ENCODE measurements around the gene LRRC31. TPM values are rescaled to one million over a fixed set of nuclear protein-coding genes. Genes with fewer than 3 reads are reported as not detected.

Gene LRRC31
- not detected for total RNA-seq

- Histone ChIP-seq H3K4me1 (ENCODE audit: insufficient read depth, low read length) (peaks cover 26% of the 10 kb centered on the region), H3K4me3 (ENCODE audit: low read length) (no peak within 1 kb of the TSS), H3K9me3 (ENCODE audit: low read depth, low read length) (no peaks in the 10 kb centered on the region), H3K27me3 (ENCODE audit: insufficient read depth, low read length) (no peaks in the 10 kb centered on the region)
Measured at GRCh38 chr3:169869484-169870220, at the start of gene LRRC31. Gene LRRC31 (minus strand): TSS chr3:169869935. CDS start chr3:169869807, 128 bp downstream.

- no peak overlapping the region for H3K4me3 ChIP-seq (ENCODE audit: low read length)
- H3K9me3 ChIP-seq (ENCODE audit: low read depth, low read length), result no peaks in the 10 kb centered on the region
- no peaks in the 10 kb centered on the region for H3K27me3 ChIP-seq (ENCODE audit: insufficient read depth, low read length)
- no peaks in the 10 kb centered on the region for H3K4me1 ChIP-seq (ENCODE audit: insufficient read depth, low read length)
Measured at GRCh38 chr3:169914321-169914720, 44.6 kb upstream of the LRRC31 start.

- no peak overlapping the region for H3K4me3 ChIP-seq (ENCODE audit: low read length)
- no peaks in the 10 kb centered on the region for H3K27me3 ChIP-seq (ENCODE audit: insufficient read depth, low read length)
- H3K9me3 ChIP-seq (ENCODE audit: low read depth, low read length), result no peaks in the 10 kb centered on the region
- H3K4me1 ChIP-seq (ENCODE audit: insufficient read depth, low read length), result no peaks in the 10 kb centered on the region
Measured at GRCh38 chr3:169913323-169913722, 43.6 kb upstream of the LRRC31 start.

GRCh38 chr3:169911272-169911671 is 41.5 kb upstream of the LRRC31 start, which contains the start of gene SAMD7:
Gene SAMD7 (plus strand): TSS chr3:169911572. CDS start chr3:169919499, 7,927 bp downstream.
- Histone ChIP-seq H3K27me3 (ENCODE audit: insufficient read depth, low read length) (no peaks in the 10 kb centered on the region), H3K4me1 (ENCODE audit: insufficient read depth, low read length) (no peaks in the 10 kb centered on the region), H3K9me3 (ENCODE audit: low read depth, low read length) (no peaks in the 10 kb centered on the region), H3K4me3 (ENCODE audit: low read length) (no peak within 1 kb of the TSS)

- Histone ChIP-seq H3K4me3 (ENCODE audit: low read length) (no peak overlapping the region), H3K27me3 (ENCODE audit: insufficient read depth, low read length) (no peaks in the 10 kb centered on the region), H3K9me3 (ENCODE audit: low read depth, low read length) (no peaks in the 10 kb centered on the region), H3K4me1 (ENCODE audit: insufficient read depth, low read length) (no peaks in the 10 kb centered on the region)
Measured at GRCh38 chr3:169907944-169908343, 38.2 kb upstream of the LRRC31 start.

- no peaks in the 10 kb centered on the region for H3K9me3 ChIP-seq (ENCODE audit: low read depth, low read length)
- H3K27me3 ChIP-seq (ENCODE audit: insufficient read depth, low read length), result no peaks in the 10 kb centered on the region
- no peaks in the 10 kb centered on the region for H3K4me1 ChIP-seq (ENCODE audit: insufficient read depth, low read length)
- no peak overlapping the region for H3K4me3 ChIP-seq (ENCODE audit: low read length)
Measured at GRCh38 chr3:169907476-169907875, 37.7 kb upstream of the LRRC31 start.

- H3K27me3 ChIP-seq (ENCODE audit: insufficient read depth, low read length), result no peaks in the 10 kb centered on the region
- no peak overlapping the region for H3K4me3 ChIP-seq (ENCODE audit: low read length)
- H3K9me3 ChIP-seq (ENCODE audit: low read depth, low read length), result peaks cover 21% of the 10 kb centered on the region
- H3K4me1 ChIP-seq (ENCODE audit: insufficient read depth, low read length), result no peaks in the 10 kb centered on the region
Measured at GRCh38 chr3:169905404-169905803, 35.7 kb upstream of the LRRC31 start.

GRCh38 chr3:169901453-169901852 is 31.7 kb upstream of the LRRC31 start:
- Histone ChIP-seq H3K4me3 (ENCODE audit: low read length) (no peak overlapping the region), H3K9me3 (ENCODE audit: low read depth, low read length) (peaks cover 22% of the 10 kb centered on the region), H3K27me3 (ENCODE audit: insufficient read depth, low read length) (no peaks in the 10 kb centered on the region), H3K4me1 (ENCODE audit: insufficient read depth, low read length) (no peaks in the 10 kb centered on the region)

- peaks cover 20% of the 10 kb centered on the region for H3K9me3 ChIP-seq (ENCODE audit: low read depth, low read length)
- H3K4me1 ChIP-seq (ENCODE audit: insufficient read depth, low read length), result no peaks in the 10 kb centered on the region
- no peaks in the 10 kb centered on the region for H3K27me3 ChIP-seq (ENCODE audit: insufficient read depth, low read length)
- H3K4me3 ChIP-seq (ENCODE audit: low read length), result no peak overlapping the region
Measured at GRCh38 chr3:169897284-169897683, 27.5 kb upstream of the LRRC31 start.

- Histone ChIP-seq H3K4me1 (ENCODE audit: insufficient read depth, low read length) (no peaks in the 10 kb centered on the region), H3K27me3 (ENCODE audit: insufficient read depth, low read length) (no peaks in the 10 kb centered on the region), H3K4me3 (ENCODE audit: low read length) (no peak overlapping the region), H3K9me3 (ENCODE audit: low read depth, low read length) (no peaks in the 10 kb centered on the region)
Measured at GRCh38 chr3:169895072-169895471, 25.3 kb upstream of the LRRC31 start.

- Histone ChIP-seq H3K4me1 (ENCODE audit: insufficient read depth, low read length) (no peaks in the 10 kb centered on the region), H3K9me3 (ENCODE audit: low read depth, low read length) (no peaks in the 10 kb centered on the region), H3K27me3 (ENCODE audit: insufficient read depth, low read length) (no peaks in the 10 kb centered on the region), H3K4me3 (ENCODE audit: low read length) (no peak overlapping the region)
Measured at GRCh38 chr3:169894110-169894509, 24.4 kb upstream of the LRRC31 start.

GRCh38 chr3:169891886-169892285 is 22.2 kb upstream of the LRRC31 start:
- H3K4me1 ChIP-seq (ENCODE audit: insufficient read depth, low read length), result no peaks in the 10 kb centered on the region
- no peak overlapping the region for H3K4me3 ChIP-seq (ENCODE audit: low read length)
- H3K27me3 ChIP-seq (ENCODE audit: insufficient read depth, low read length), result no peaks in the 10 kb centered on the region
- H3K9me3 ChIP-seq (ENCODE audit: low read depth, low read length), result no peaks in the 10 kb centered on the region

- no peak overlapping the region for H3K4me3 ChIP-seq (ENCODE audit: low read length)
- no peaks in the 10 kb centered on the region for H3K27me3 ChIP-seq (ENCODE audit: insufficient read depth, low read length)
- no peaks in the 10 kb centered on the region for H3K9me3 ChIP-seq (ENCODE audit: low read depth, low read length)
- no peaks in the 10 kb centered on the region for H3K4me1 ChIP-seq (ENCODE audit: insufficient read depth, low read length)
Measured at GRCh38 chr3:169886671-169887070, 16.9 kb upstream of the LRRC31 start.

- Histone ChIP-seq H3K4me1 (ENCODE audit: insufficient read depth, low read length) (no peaks in the 10 kb centered on the region), H3K27me3 (ENCODE audit: insufficient read depth, low read length) (no peaks in the 10 kb centered on the region), H3K4me3 (ENCODE audit: low read length) (no peak overlapping the region), H3K9me3 (ENCODE audit: low read depth, low read length) (no peaks in the 10 kb centered on the region)
Measured at GRCh38 chr3:169880576-169881250, 11.0 kb upstream of the LRRC31 start.

GRCh38 chr3:169879845-169880575 is 10.3 kb upstream of the LRRC31 start:
- Histone ChIP-seq H3K9me3 (ENCODE audit: low read depth, low read length) (no peaks in the 10 kb centered on the region), H3K27me3 (ENCODE audit: insufficient read depth, low read length) (no peaks in the 10 kb centered on the region), H3K4me1 (ENCODE audit: insufficient read depth, low read length) (no peaks in the 10 kb centered on the region), H3K4me3 (ENCODE audit: low read length) (no peak overlapping the region)

Measured in mononuclear cell (primary cell).